Stimulated activated naive CD8-positive, alpha-beta T cell treated with anti-CD3 and anti-CD28 coated beads, Interleukin-15, amount 100 ng/mL, for 72 hours (primary cell): ENCODE data around the gene FKBP7.
"Not testable (repeated sequence)": the region's sequence is repeated elsewhere in the genome, so short reads cannot be mapped to it uniquely, and the experiment has no call there.

Source experiments
- ATAC-seq: fragments of 150-1000 bp; cut with Tn5 transposase; 2 replicates; pipeline ENCODE4 v1.10.0; 2021; ENCODE audit warnings: mild to moderate bottlenecking, moderate library complexity
- DNase-seq, 2 donors: peaks; one replicate each; pipeline ENCODE4 v3.0.0; 2021 to 2022
- H3K27ac Mint-ChIP-seq, 2 donors: one replicate each; pipeline ENCODE4 v1.8.0; 2022; ENCODE audit warnings: mild to moderate bottlenecking in 2 of 2, mixed read lengths in 2 of 2, moderate library complexity in 2 of 2
- H3K27me3 Mint-ChIP-seq: one replicate; pipeline ENCODE4 v1.8.0; 2022; ENCODE audit warnings: mixed read lengths
- H3K4me1 Mint-ChIP-seq: one replicate; pipeline ENCODE4 v1.8.0; 2022; ENCODE audit warnings: mild to moderate bottlenecking, mixed read lengths
- H3K4me3 Mint-ChIP-seq, 2 donors: one replicate each; pipeline ENCODE4 v1.8.0; 2022; ENCODE audit warnings: mild to moderate bottlenecking in 2 of 2, mixed read lengths in 2 of 2, moderate library complexity in 1 of 2
- H3K9me3 Mint-ChIP-seq, 2 donors: one replicate each; pipeline ENCODE4 v1.8.0; 2022; ENCODE audit warnings: mixed read lengths in 2 of 2

Gene FKBP7

DNA sequence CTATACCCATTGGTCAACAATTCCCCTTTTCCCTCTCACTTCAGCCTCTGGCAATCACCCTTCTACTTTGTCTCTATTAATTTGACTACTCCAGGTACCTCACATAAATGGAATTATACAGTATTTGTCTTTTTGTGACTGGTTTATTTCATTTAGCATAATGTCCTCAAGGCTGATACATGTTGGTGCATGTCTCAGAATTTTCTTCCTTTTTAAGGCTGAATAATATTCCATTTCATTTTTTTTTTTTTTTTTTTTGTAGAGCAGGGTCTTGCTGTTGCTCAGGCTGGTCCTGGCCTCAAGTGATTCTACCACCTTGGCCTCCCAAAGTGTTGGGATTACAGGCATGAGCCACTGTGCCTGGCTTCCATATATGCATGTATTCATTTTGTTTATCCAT lies 1.9 kb downstream of the FKBP7 start:
- Mint-ChIP-seq H3K4me3 (no peak overlapping the region), H3K9me3 (no peaks in the 10 kb centered on the region)

DNA sequence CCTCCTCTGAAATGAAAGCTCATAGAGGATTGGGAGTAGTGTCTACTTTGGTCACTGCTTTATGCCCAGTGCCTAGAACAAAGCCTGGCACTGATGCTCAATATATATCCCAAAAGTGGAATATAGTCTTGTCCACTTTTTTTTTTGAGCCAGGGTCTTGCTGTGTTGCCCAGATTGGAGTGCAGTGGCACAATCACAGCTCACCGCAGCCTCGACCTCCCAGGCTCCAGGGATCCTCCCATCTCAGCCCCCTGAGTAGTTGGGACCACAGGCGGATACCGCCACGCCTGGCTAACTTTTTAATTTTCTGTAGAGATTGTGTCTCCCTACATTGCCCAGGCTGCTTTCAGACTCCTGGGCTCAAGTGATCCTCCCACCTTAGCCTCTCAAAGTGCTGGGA lies 3.8 kb downstream of the FKBP7 start:
- Mint-ChIP-seq H3K4me3 (no peak overlapping the region), H3K4me1 (peaks cover 21% of the 10 kb centered on the region), H3K27me3 (no peaks in the 10 kb centered on the region), H3K27ac (no peak overlapping the region), H3K9me3 (no peaks in the 10 kb centered on the region)
- ATAC-seq (no peak), DNase-seq (no peak)

More for the DNA sequence above, 1.9 kb downstream of the FKBP7 start:
- peaks cover 26% of the 10 kb centered on the region for H3K4me1 Mint-ChIP-seq
- H3K27me3 Mint-ChIP-seq: no peaks in the 10 kb centered on the region
- ATAC-seq: no peak
- no peak overlapping the region for H3K27ac Mint-ChIP-seq
- no peak for DNase-seq

GRCh38 chr2:178473931-178474330 lies 4.5 kb downstream of the FKBP7 start:
- Mint-ChIP-seq H3K27ac (no peak overlapping the region), H3K4me3 (no peak overlapping the region), H3K27me3 (no peaks in the 10 kb centered on the region), H3K9me3 (no peaks in the 10 kb centered on the region), H3K4me1 (peaks cover 16% of the 10 kb centered on the region)
- ATAC-seq (no peak), DNase-seq (no peak)

GRCh38 chr2:178473373-178473772 lies 5.0 kb downstream of the FKBP7 start:
- Mint-ChIP-seq H3K9me3 (no peaks in the 10 kb centered on the region), H3K27ac (no peak overlapping the region), H3K4me1 (peaks cover 13% of the 10 kb centered on the region), H3K4me3 (no peak overlapping the region), H3K27me3 (no peaks in the 10 kb centered on the region)
- DNase-seq: no peak
- no peak for ATAC-seq

DNA sequence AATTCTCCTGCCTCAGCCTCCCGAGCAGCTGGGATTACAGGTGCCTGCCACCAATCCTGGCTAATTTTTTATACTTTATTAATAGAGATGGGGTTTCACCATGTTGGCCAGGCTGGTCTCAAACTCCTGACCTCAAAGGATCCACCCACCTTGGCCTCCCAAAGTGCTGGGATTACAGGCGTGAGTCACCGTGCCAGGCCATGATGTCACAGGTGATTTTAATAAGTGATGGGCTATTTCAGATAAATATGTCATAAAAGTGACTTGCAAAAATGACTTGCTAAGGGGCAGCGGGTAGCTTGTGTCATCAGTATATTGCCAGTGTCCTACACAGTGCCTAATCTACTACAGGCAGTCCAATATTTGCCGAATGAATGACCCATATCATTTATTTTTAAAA lies 7.1 kb downstream of the FKBP7 start:
- ATAC-seq, H3K4me1 Mint-ChIP-seq, H3K4me3 Mint-ChIP-seq, DNase-seq, H3K9me3 Mint-ChIP-seq, H3K27ac Mint-ChIP-seq, H3K27me3 Mint-ChIP-seq: not testable (repeated sequence)

- Mint-ChIP-seq H3K4me3 (no peak overlapping the region), H3K4me1 (peaks cover 5% of the 10 kb centered on the region), H3K27me3 (no peaks in the 10 kb centered on the region), H3K9me3 (no peaks in the 10 kb centered on the region), H3K27ac (no peak overlapping the region)
- DNase-seq (no peak), ATAC-seq (no peak)
Measured at GRCh38 chr2:178469219-178469849, 9.1 kb downstream of the FKBP7 start.

DNA sequence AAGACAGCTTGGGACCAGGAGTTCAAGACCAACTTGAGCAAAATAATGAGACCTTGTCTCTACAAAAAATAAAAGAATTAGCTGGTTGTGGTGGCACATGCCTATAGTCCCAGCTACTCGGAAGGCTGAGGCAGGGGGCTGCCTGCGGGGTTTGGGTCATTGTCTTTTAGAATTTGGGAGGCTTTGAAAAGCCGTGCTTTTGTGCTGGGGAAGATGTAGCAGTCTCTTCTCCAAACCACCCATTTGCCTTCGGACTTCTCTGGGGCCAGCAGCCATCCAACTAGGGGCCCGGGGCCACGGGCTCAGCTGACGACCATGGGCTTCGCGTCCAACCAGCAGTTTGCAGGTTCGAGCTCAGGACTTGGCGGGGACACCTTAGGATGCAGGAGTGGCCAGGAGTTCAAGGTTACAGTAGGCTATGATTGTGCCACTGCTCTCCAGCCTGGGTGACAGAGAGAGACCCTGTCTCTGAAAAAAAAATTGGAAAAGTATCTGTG lies 21.0 kb downstream of the FKBP7 start:
- Mint-ChIP-seq H3K27me3 (no peaks in the 10 kb centered on the region), H3K4me1 (no peaks in the 10 kb centered on the region), H3K27ac (no peak overlapping the region), H3K9me3 (no peaks in the 10 kb centered on the region), H3K4me3 (no peak overlapping the region)
- no peak for ATAC-seq
- DNase-seq: no peak

- no peaks in the 10 kb centered on the region for H3K4me1 Mint-ChIP-seq
- no peak overlapping the region for H3K4me3 Mint-ChIP-seq
- H3K9me3 Mint-ChIP-seq: no peaks in the 10 kb centered on the region
- ATAC-seq (no peak), DNase-seq (no peak)
- H3K27me3 Mint-ChIP-seq: no peaks in the 10 kb centered on the region
- no peak overlapping the region for H3K27ac Mint-ChIP-seq
Measured at GRCh38 chr2:178455947-178456346, 22.5 kb downstream of the FKBP7 start.

DNA sequence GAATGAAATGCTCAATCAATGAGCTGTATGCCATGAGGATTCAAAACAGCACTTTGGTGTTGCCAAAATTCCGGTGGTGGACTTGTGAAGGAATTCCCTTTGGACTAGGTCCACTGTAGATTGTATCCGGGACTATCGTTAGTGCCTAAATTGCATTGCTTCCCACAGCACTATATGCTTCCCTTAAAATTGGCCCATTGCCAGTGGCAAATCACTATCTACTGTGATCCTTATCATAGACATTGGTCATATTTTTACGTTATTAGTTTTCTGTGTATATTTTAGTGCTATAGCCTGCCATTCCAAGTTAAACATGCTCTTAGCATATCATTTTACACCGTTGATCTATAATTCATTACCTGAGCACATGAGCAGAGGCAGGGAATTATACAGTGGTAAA lies 25.5 kb downstream of the FKBP7 start:
- Mint-ChIP-seq H3K27ac (no peak overlapping the region), H3K9me3 (no peaks in the 10 kb centered on the region), H3K27me3 (no peaks in the 10 kb centered on the region), H3K4me1 (peaks cover 22% of the 10 kb centered on the region), H3K4me3 (no peak overlapping the region)
- no peak for DNase-seq
- no peak for ATAC-seq

DNA sequence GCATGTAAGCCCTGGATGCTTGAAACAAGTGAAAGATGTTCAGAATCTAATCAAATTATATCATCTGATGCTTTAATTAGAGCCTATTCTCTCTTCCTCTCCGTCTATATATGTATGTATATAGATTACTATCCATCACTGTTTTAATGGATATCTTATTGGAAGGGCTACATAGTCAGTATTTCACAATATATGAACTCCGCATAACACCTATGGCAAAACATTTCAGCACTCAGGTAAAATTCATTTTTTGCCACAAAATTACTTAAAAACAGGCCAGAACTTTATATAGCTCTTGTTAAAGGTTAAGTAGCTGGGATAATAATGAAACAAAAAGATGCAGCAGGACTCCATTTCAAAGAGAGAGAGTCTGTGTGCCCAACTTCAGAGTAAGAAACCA lies 26.1 kb downstream of the FKBP7 start:
- Mint-ChIP-seq H3K27ac (peak overlapping the region in 1 of 2 donors; percentile 76), H3K9me3 (no peaks in the 10 kb centered on the region), H3K4me3 (peak overlapping the region; percentile 96), H3K4me1 (peaks cover 24% of the 10 kb centered on the region), H3K27me3 (no peaks in the 10 kb centered on the region)
- DNase-seq: no peak
- ATAC-seq: no peak

- Mint-ChIP-seq H3K4me1 (peaks cover 24% of the 10 kb centered on the region), H3K9me3 (no peaks in the 10 kb centered on the region), H3K27me3 (no peaks in the 10 kb centered on the region), H3K27ac (peak within 1 kb of the TSS; percentile 99), H3K4me3 (peak within 1 kb of the TSS; percentile 96)
- ATAC-seq: peak; percentile 89
- peak; percentile 94 to 96 for DNase-seq
Measured at GRCh38 chr2:178450774-178451525, 27.4 kb downstream of the FKBP7 start, which contains the start of the genes PJVK and PRKRA. Gene PJVK, plus strand, starts transcription at chr2:178451378. Its CDS starts 2,032 bp downstream, at chr2:178453410. Gene PRKRA, minus strand, starts transcription at chr2:178451175. Its CDS starts 145 bp downstream, at chr2:178451030.

- Mint-ChIP-seq H3K9me3 (no peaks in the 10 kb centered on the region), H3K4me1 (peaks cover 24% of the 10 kb centered on the region), H3K27me3 (no peaks in the 10 kb centered on the region), H3K4me3 (peak overlapping the region; percentile 88), H3K27ac (peak overlapping the region; percentile 61 to 93)
- ATAC-seq: peak; percentile 75
- peak; percentile 85 to 89 for DNase-seq
Measured at GRCh38 chr2:178450524-178450773, 28.0 kb downstream of the FKBP7 start.

DNA sequence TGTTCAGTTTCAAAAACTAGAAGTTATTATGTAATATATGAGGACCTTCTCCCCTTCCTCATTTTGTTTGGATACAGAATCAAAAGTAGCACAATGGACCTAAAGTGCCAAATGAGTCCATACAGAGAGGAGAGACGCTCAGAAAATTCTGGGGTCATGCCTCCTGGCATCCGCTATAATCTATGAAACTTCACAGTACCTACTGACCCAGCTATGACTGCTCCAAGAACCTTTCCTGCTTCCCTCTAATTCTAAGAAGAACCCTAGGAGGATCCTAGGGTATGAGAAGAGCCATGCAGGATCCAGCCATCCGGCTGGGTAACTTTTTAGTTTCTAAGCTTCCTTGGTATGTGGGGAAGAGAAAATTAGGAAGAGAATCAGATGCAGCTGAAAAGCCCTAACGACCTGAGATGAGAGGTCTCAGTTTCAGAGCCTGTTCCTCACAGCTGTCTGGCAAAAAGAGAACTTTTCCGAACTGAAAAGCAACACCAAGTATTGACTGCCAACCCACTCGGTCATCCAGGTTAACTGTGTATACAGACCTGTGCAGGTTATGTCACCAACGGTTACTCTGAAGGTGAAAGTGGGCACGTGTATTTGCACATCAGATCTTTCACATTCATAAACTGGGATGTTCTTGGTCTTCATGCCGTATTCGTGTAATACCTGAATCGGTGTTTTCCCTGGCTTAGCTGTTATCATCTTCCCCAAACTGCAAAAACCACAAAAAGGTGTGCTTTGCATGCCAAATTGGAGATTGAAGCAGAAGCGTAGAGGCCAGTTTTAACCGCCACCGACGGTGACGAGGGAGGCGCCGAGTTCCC lies 28.5 kb downstream of the FKBP7 start:
- Mint-ChIP-seq H3K4me1 (peaks cover 27% of the 10 kb centered on the region), H3K27ac (peak overlapping the region; percentile 61 to 93), H3K9me3 (no peaks in the 10 kb centered on the region), H3K4me3 (peak overlapping the region; percentile 88), H3K27me3 (no peaks in the 10 kb centered on the region)
- DNase-seq (no peak), ATAC-seq (peak; percentile 31)

DNA sequence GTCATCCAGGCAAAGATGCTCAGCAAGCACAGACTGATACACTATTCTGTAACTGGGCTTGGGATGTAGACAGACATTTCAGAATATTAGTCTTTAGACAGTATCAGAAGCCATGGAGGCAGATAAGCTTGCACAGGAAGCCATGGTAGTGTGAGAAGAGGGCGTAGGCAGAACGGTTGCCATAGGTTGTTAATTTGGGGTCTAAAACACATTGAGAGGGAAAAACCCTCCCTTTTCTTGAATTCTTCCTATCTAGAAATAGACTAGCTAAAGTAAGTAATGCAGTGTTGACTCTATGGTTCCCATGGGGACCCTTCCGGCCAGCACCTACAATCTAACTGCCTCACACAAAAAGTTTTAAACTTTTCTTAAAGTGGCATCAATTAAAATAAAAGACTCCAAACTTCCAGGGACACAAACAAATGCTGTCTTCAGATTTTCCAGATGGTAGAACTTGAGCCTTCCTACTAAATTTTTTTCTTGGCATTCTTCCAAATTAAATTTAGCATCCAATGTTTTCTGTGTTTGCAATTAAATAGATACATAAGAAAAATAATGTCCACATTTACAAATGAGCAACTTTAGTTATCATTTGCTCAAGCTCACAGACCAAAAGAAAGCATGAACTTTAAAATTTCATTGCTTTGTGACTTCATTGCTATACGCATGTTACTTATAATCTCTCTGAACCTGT lies 29.3 kb downstream of the FKBP7 start:
- Mint-ChIP-seq H3K9me3 (no peaks in the 10 kb centered on the region), H3K4me3 (peak overlapping the region; percentile 88), H3K27ac (peak overlapping the region in 1 of 2 donors; percentile 81), H3K27me3 (no peaks in the 10 kb centered on the region), H3K4me1 (peaks cover 30% of the 10 kb centered on the region)
- DNase-seq: no peak
- ATAC-seq: no peak

- Mint-ChIP-seq H3K27me3 (no peaks in the 10 kb centered on the region), H3K9me3 (no peaks in the 10 kb centered on the region), H3K27ac (no peak overlapping the region), H3K4me1 (peaks cover 6% of the 10 kb centered on the region), H3K4me3 (no peak overlapping the region)
- DNase-seq: no peak
- no peak for ATAC-seq
Measured at GRCh38 chr2:178441426-178441825, 37.0 kb downstream of the FKBP7 start.
